HG03520 (cell line): Measurements from ENCODE around the gene ZFP14.

Experiments used
- ATAC-seq: cut with Tn5 transposase; IDR thresholded peaks from one replicate; pipeline ENCODE4 v1.9.1; 2021; ENCODE audit warnings: mild to moderate bottlenecking, moderate library complexity; ENCODE audit not compliant: unreplicated experiment

The ZFP14 gene

DNA sequence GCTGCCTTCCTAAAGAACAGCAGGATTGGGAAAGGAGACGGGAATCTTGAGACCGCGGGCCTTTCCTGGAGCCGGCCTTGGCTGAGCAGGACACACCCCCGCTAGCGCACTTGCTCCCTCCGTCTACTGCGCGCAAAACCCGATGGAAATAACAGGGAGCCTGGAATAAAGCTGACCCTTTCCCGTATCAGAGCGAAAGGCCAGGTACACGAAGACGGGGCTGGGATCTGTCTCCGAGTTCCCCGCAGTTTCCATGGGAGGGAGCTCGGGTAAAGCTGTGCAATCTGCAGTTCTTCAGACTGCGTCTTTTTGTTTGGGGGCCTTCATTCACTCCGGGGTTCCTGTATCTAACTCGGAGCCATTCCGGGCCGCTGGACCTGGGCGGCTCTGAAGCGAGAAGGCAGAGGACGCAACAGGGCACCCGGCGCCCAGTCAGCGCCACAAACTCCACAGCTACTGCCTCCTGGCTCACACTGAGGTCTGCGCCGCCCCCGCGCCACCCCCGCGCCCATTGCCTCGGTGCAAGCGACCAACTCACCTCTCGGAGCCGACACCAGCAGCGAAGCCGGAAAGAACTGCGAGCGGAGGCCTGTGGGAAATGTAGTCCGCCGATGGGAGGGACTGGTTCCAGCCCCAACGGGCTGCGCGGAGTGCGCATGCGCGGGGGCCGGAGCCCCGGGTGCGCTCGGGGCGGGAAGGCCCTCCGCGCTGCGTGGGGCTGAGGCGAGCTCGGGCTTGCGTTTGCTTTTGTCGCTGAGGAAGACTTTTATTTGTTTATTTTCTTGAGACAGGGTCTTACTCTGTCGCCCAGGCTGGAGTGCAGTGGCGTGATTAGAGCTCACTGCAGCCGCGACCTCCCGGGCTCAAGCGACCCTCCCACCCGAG lies at the start of gene ZFP14:
Gene ZFP14 (minus strand): TSS at position 577 of the 885 bp plus-strand sequence. CDS start 11,309 bp downstream, outside the sequence.
- peak; percentile 89 for ATAC-seq

DNA sequence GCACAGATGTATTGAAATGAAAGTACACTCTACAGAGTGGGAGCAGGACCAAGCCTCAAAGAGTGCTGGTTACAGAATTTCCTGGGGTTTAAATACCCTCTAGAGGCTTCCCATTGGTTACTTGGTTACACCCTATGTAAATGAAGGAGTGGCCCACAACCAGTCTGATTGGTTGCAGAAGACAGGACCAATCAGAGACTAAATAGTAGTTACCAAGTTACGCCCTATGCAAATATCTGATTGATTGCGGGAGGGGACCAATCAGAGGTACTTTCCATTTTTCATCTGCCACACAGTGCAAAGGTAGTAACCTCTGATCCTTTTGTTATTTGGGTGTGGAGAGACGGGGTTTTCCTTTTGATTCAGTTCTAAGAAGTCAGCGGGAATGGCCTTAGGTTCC lies 44.9 kb upstream of the ZFP14 start:
- ATAC-seq: no peak

DNA sequence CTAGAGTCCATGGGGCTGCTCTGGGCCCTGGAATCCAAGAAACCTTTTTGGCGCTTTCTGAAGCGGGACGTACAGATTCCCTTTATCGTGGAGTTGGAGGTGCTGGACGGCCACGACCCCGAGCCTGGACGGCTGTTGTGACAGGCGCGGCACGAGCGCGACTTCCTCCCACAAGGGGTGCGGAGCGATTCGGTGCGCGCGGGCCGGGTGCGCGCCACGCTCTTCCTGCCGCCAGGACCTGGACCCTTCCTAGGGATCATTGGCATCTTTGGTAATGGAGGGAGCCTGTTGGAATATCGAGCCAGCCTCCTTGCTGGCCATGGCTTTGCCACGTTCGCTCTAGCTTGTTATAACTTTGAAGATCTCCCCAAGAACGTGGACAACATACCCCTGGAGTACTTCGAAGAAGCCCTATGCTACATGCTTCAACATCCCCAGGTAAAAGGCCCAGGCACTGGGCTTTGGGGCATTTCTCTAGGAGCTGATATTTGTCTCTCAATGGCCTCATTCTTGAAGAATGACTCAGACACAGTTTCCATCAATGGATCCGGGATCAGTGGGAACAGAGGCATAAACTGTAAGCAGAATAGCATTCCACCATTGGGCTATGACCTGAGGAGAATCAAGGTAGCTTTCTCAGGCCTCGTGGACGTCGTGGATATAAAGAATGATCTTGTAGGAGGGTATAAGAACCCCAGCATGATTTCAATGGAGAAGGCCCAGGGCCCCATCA lies 42.9 kb upstream of the ZFP14 start:
- ATAC-seq: no peak

DNA sequence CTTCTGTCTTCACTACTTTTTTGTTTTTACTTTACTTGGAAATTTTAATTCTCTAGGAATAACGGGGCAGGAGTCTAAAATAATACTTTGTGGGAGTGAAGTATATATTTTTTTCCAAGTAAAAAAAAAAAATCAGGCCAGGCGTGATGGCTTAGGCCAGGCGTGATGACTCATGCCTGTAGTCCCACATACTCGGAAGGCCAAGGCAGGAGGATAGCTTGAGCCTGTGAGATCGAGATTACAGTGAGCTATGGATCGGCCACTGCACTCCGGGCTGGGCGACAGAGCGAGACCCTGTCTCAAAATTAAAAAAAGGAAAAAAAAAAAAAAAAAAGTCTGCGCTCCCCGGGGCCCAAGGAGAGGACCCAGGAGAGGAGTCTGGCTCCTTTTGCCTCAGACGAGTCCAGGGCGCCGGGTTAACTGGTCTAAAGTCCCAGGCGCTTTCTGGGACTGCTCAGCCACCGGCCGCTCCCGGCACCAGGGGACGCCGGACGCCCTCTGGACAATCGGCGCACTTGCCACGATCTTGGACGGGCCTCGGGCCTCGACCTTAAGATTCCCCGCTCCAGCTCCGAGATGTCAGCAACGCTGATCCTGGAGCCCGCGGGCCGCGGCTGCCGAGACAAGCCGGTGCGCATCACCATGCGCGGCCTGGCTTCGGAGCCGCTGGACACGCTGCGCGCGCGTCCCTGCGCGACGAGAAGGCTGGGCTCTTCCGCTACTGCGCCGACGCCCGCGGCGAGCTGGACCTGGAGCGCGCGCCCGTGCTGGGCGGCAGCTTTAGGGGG lies 42.2 kb upstream of the ZFP14 start:
- ATAC-seq: no peak

DNA sequence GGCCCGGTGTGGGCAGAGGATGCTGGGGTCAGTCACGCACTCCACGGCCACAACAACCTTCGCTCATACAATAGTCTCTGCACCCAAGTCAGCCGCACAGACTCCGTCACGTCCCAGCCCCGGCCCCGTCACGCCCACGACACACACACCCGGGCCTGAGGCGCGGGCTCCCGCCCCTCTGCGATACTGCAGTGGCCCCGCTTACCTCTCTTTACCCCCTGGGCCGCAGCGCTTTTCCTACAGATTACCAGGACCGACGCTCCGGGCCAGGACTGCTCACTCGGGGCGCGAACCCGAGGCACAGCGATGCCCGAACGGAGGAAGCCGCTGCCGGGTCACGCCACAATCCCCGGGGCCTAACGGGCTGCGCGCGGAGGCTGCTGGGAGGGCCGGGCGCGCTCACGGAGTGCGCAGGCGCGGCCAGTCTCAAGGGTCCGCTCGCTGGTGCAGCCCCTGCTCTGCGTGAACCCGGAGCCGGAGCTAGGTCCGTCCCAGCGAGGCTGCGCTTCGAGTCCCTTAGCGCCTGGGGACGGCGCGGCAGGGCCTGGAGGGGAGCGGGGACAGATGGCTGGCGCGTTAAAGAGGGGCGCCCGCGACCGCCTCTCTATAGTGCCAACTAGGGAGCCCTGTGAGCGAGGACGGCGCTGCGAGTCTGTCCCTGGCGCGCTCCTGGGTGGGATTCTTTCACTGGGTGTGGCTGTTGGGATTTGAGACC lies 39.4 kb upstream of the ZFP14 start, which contains the start of gene ZFP82:
Gene ZFP82 (minus strand): TSS at position 358 of the 715 bp plus-strand sequence. CDS start 8,855 bp downstream, outside the sequence.
- ATAC-seq: peak; percentile 67

DNA sequence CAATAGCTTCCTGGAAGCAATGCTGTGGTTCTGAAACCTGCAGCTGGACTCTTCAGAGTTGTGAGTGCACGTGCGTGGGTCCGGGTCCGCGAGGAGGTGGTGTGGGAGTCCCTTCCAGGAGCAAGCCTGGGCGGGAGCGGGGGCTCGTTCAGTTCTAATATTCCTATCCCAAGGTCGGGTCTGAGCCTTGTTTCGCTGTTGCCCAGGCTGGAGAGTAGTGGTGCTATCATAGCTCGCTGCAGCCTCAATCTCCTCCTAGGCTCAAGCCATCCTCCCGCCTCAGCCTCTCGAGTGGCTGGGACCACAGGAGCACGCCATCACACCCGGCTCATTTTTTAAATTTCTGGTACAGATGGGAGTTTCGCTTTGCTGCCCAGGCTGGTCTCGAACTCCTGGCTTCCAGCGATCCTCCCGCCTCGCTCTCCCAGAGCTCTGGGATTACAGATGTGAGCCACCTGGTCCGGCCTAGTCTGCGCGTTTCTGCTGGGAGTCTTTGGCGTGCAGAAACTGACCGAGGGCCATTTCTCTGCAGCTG lies 38.8 kb upstream of the ZFP14 start:
- ATAC-seq: no peak

DNA sequence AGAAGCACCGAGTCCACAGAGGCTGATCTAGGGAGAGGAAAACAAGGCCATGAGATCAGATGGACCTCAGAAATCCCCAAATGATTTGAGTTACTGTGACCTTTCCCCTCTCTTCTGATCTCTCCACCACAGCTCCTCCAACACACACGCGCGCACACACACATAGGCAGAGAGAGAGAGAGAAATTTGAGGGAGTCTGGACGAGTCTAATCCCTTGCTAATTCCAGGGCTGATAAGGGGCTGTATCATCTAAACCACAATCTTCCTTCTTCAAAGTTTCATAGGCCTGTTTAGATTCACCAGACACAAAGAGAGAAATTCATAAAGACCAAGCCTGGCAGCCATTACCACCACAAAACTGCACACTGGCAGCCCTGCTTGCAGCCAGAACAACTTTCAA lies 30.8 kb upstream of the ZFP14 start:
- no peak for ATAC-seq

DNA sequence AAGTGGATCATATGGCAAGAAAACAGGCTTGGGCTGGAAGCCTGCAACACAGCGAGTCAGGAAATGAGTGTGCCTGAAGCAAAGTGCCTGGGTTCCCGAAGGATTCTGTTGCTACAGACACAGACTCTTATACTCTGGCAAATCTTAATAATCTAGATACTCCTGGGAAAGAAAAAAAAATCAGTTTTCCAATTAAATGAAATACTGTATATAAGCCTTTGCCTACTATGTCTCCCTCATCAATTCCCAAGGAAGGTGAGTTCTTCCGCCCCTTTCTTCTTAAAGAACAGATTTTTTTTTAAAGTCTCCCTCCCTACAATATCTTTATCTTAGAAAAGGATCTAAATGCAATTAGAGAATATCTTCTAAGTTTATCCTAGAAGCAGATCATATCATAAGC lies 29.1 kb upstream of the ZFP14 start:
- ATAC-seq: no peak

DNA sequence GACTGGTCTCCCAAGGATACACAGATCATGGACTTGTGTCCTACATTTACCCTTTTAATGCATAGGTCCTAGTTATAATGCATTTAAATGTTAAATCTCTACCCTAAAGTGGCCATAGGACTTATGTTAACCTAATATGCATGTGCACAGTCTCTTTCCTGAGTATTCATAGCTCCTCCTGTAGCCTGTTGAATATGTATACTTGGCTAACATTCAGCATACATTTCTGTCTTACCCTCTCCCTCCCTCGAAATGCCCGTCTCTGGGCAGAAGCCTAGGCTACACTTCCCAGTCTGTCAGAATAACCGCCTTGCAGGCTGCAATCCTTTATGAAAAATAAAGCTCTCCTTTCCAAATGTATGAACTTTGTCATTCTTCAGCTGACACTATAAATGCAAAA lies 25.5 kb upstream of the ZFP14 start:
- ATAC-seq: no peak

DNA sequence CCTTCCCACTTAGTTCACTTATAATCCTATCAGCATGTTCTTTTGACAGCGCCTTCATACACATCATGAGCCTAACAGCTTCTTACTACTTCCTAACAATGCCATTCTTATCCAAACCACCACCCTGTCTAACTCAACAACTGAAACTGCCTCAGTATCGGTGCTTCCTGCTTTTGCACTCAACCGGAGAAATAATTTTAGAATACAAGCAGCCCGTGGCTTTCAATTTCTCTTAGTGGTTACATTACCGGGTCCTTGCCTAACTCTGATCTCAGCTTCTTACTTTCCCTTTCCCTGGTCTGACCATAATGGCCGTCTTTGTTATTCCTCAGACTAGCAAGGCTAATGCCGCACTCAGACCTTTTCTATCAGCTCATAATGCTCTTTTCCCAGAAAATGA lies 22.5 kb upstream of the ZFP14 start:
- ATAC-seq: no peak

DNA sequence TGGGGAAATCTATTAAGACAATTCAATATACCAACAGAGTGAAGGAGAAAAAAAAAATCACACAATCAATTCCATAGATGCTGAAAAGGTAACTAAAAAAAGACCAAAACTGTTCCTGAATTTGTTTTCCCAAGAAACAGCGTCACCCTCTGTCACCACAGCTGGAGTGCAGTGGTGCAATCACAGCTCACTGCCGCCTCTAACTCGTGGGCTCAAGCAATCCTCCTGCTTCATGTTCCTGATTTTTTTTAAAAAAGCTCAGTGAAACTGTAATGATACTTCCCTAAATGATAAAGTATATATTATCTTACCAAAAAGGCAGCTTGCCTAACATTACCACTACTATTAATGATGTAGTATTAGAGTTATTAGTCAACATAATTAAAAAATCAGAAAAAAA lies 19.6 kb upstream of the ZFP14 start:
- no peak for ATAC-seq

DNA sequence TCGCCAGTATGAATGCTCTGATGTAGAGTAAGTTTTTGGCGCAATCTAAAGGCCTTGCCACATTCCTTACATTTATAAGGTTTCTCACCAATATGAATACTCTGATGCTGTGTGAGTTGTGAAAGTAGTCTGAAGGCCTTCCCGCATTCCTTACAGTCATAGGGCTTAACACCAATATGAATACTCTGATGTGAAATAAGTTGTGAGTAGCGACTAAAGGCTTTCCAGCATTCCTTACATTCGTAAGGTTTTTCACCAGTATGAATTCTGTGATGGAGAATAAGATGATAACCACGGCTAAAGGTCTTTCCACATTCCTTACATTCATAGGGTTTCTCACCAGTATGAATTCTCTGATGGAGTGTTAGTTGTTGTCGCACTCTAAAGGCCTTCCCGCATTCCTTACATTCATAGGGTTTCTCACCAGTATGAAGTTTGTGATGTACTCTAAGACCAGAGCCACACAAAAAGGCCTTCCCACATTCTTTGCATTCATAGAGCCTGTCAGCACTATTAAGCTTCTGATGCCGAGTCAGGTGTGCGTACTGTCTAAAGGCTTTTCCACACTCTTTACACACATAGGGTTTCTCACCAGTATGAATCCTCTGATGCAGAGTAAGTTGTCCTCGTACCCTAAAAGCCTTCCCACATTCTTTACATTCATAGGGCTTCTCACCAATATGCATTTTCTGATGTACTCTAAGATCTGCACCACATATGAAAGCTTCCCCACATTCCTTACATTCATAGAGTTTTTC lies 14.1 kb upstream of the ZFP14 start:
- ATAC-seq: no peak

DNA sequence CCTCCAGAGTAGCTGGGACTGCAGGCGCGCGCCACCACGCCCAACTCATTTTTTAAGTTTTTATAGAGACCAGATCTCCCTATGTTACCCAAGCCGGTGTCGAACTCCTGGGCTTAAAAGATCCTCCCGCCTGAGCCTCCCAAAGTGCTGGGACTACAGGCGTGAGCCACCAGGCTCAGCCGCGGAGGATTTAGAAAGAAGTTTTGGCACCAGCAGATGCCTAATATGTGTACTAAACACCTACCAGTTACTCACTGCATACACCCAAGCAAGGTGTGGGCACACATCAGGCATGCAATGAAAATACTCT lies 464 bp upstream of the ZFP14 start:
- no peak for ATAC-seq

DNA sequence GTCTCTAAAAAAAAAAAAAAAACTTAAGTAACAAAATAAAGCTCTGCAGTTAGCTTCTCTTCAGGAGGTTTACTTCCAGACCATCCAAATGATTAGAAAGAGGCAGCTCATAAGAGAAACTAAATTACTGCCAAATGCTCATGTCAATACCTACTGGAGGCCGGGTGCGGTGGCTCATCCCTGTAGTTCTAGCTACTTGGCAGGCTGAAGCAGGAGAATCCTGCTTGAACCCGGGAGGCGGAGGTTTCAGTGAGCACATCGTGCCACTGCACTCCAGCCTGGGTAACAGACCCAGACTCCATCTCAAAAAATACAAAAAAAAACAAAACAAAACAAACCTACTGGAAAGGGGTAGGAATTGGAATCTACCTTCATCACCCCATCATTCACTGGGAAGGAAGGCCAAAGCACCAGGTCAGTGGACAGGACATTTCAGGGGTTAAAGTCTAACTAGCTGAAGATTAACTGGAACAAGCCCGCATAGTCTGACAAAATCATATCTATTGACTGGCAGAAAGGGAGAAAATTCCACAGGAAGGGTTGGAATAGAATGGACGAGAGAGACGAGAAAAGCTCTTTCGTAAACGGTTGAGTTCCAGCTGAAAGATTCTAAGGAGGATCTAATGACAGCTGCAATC lies 1.3 kb downstream of the ZFP14 start:
- no peak for ATAC-seq

DNA sequence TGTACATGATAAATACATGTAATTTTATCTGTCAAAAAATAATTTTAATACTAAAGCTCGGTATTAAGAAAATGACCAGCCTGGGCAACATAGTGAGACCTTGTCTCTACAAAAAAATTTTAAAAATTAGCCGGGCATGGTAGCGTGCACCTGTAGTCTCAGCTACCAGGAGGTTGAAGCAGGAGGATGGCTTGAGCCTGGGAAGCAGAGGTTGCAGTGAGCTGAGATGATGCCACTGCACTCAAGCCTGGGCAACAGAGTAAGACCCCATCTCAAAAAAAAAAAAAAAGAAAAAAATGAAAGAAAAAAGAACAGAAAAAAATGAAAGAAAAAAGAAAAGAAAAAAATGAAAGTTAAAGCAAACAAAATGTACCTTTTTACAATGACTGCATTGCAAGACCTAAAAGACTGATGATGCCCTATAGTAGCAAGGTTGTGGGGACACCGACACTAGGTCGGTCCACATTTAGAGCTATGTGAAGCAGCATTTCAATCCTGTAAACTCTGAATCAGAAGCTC lies 5.3 kb downstream of the ZFP14 start:
- no peak for ATAC-seq

DNA sequence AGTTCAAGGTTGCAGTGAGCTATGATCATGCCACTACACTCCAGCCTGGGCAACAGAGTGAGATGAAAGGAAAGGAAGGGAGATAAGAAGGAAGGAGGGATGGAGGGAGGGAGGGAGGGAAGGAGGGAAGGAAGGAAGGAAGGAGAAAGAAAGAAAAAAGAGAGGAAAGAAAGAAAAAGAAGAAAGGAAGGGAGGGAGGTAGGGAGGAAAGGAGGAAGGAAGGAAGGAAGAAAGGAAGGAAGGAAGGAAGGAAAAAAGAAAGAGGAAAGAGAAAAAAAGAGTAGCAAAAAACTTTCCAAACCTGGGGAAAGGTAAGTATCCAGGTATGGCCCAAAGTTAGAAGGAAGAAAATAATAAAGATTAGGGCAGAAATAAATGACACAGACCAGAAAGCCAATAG lies 7.1 kb downstream of the ZFP14 start:
- ATAC-seq: no peak

DNA sequence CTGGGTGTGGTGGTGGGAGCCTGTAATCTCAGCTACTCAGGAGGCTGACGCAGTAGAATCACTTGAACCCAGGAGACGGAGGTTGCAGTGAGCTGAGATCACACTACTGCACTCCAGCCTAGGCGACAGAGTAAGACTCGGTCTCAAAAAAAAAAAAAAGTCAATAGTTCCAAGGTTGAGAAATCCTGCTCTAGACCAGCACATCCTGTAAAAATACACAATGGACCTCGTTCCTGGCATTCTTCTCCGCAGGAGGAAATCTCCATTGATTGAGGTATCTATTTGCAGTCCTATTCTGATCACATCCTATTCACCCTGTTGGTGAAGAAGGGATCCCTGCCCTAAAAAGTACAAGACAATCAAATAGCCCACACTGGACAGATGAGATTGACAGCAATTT lies 15.2 kb downstream of the ZFP14 start:
- no peak for ATAC-seq

DNA sequence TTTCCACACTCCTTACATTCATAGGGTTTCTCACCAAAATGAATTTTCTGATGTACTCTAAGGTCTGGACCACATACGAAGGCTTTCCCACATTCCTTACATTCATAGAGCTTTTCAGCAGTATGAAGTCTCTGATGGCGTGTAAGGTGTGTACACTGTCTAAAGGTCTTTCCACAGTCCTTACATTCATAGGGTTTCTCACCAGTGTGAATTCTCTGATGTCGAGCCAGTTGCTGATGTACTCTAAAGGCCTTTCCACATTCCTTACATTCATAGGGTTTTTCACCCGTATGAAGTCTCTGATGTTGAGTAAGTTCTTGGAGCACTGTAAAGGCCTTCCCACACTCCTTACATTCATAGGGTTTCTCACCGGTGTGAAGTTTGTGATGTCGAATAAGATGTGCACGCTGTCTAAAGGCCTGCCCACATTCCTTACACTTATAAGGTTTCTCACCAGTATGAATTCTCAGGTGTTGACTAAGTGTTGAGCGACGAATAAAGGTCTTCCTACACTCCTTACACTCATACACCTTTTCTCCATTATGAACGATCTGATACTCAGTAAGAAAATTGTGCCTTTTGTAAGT lies 38.1 kb downstream of the ZFP14 start:
- ATAC-seq: no peak
